GM12892 (cell line): ENCODE data around the gene F2.

Experiments used
- POLR2A ChIP-seq: IDR thresholded peaks from 2 replicates; pipeline ENCODE4 v1.6.1; 2011; ENCODE audit warnings: low read depth, low read length, control low read depth
- POLR2AphosphoS5 ChIP-seq: IDR thresholded peaks from 2 replicates; pipeline ENCODE4 v1.6.1; 2011; ENCODE audit warnings: low read depth, low read length, control low read depth

DNA sequence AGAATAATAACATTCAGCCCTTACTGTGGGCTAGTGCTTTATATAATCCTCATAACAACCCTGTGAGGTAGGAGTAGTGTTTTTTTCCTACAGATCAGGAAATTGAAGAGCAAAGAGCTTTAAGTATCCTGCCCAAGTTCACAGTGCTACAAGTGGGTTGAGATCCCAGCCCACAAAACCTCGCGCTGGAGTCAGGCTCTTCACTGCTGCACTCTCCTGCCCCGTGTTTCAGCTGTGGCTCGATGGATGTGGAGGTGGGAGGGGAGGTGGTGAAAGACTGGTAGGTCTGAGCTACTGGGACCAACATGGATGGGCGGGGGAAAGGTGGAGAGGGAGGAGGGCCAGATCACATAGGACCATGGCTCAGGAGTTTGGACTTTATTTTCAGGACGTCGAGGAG is 12.1 kb upstream of the F2 start:
- TF ChIP-seq POLR2AphosphoS5 (no peak; the same call in 1 of the 2 replicates), POLR2A (no peak)
